WI38 (cell line): ENCODE measurements around the gene KBTBD12.

ENCODE experiments used
- H3K4me3 ChIP-seq: 2 replicates; pipeline ENCODE4 v1.5.1; 2011; ENCODE audit warnings: low read depth, mild to moderate bottlenecking, control low read depth, low read length
- CTCF ChIP-seq: IDR thresholded peaks from 2 replicates; pipeline ENCODE4 v1.5.1; 2012; ENCODE audit warnings: low read depth, mild to moderate bottlenecking, control low read depth, low read length

Gene KBTBD12

GRCh38 chr3:127914584-127914983, 448 bp upstream of the KBTBD12 start:
- TF ChIP-seq CTCF, result no peak
- H3K4me3 ChIP-seq, result no peak overlapping the region

- TF ChIP-seq CTCF, result no peak
- H3K4me3 ChIP-seq, result no peak overlapping the region
These were observed 983 bp downstream of the KBTBD12 start for GRCh38 chr3:127915937-127916493.

GRCh38 chr3:127920738-127921137, 5.7 kb downstream of the KBTBD12 start:
- no peak overlapping the region for H3K4me3 ChIP-seq
- no peak for TF ChIP-seq CTCF

- TF ChIP-seq CTCF, result no peak
- H3K4me3 ChIP-seq, result no peak overlapping the region
These were observed 8.6 kb downstream of the KBTBD12 start for GRCh38 chr3:127923611-127924010.

GRCh38 chr3:127925384-127925783, 10.4 kb downstream of the KBTBD12 start:
- no peak for TF ChIP-seq CTCF
- H3K4me3 ChIP-seq, result no peak overlapping the region

- no peak for TF ChIP-seq CTCF
- H3K4me3 ChIP-seq, result no peak overlapping the region
These were observed 13.0 kb downstream of the KBTBD12 start for GRCh38 chr3:127927829-127928604.

- no peak overlapping the region for H3K4me3 ChIP-seq
- no peak for TF ChIP-seq CTCF
These were observed 14.9 kb downstream of the KBTBD12 start for GRCh38 chr3:127929818-127930413.
